GM19372 (cell line): ENCODE results near the gene GHRHR.

Experiments used
- ATAC-seq: cut with Tn5 transposase; IDR thresholded peaks from one replicate; pipeline ENCODE4 v1.9.1; 2021; ENCODE audit warnings: mild to moderate bottlenecking, low read depth, moderate library complexity; ENCODE audit not compliant: unreplicated experiment

The GHRHR gene

GRCh38 chr7:30963842-30964241, at the start of gene GHRHR:
Gene GHRHR, plus strand, starts transcription at chr7:30963953. Its CDS starts 116 bp downstream, at chr7:30964069.
- ATAC-seq = no peak

GRCh38 chr7:30914596-30914995, 49.2 kb upstream of the GHRHR start:
- no peak for ATAC-seq

GRCh38 chr7:30915005-30915601, 48.6 kb upstream of the GHRHR start:
- ATAC-seq = no peak

- no peak for ATAC-seq
These were observed 48.0 kb upstream of the GHRHR start for GRCh38 chr7:30915751-30916150.

GRCh38 chr7:30916255-30916654, 47.5 kb upstream of the GHRHR start:
- no peak for ATAC-seq

GRCh38 chr7:30916767-30917166, 47.0 kb upstream of the GHRHR start:
- no peak for ATAC-seq

- ATAC-seq = no peak
These were observed 46.4 kb upstream of the GHRHR start for GRCh38 chr7:30917216-30917893.

GRCh38 chr7:30918676-30919075, 45.1 kb upstream of the GHRHR start:
- no peak for ATAC-seq

GRCh38 chr7:30920021-30920583, 43.7 kb upstream of the GHRHR start:
- no peak for ATAC-seq

- no peak for ATAC-seq
These were observed 42.9 kb upstream of the GHRHR start for GRCh38 chr7:30920584-30921539.

- no peak for ATAC-seq
These were observed 42.0 kb upstream of the GHRHR start for GRCh38 chr7:30921540-30922401.

GRCh38 chr7:30922596-30922995, 41.2 kb upstream of the GHRHR start:
- no peak for ATAC-seq

- ATAC-seq = no peak
These were observed 40.6 kb upstream of the GHRHR start for GRCh38 chr7:30923009-30923773.

GRCh38 chr7:30923774-30924413, 39.9 kb upstream of the GHRHR start:
- ATAC-seq = no peak

- ATAC-seq = no peak
These were observed 39.1 kb upstream of the GHRHR start for GRCh38 chr7:30924624-30925023.

- no peak for ATAC-seq
These were observed 38.6 kb upstream of the GHRHR start for GRCh38 chr7:30925117-30925516.

- no peak for ATAC-seq
These were observed 37.8 kb upstream of the GHRHR start for GRCh38 chr7:30925913-30926312.

- ATAC-seq = no peak
These were observed 37.4 kb upstream of the GHRHR start for GRCh38 chr7:30926313-30926712.

- ATAC-seq = no peak
These were observed 36.7 kb upstream of the GHRHR start for GRCh38 chr7:30927040-30927439.
